Mesothelial cell of epicardium (in vitro differentiated cells): Measurements from ENCODE around the gene LRRC61. TPM values are rescaled to one million over a fixed set of nuclear protein-coding genes. Genes with fewer than 3 reads are reported as not detected.
"Not testable (repeated sequence)": the region's sequence is repeated elsewhere in the genome, so short reads cannot be mapped to it uniquely, and the experiment has no call there.

Experiments used
- DNase-seq, 2 experiments: peaks; one replicate each; pipeline ENCODE4 v3.0.0; 2021; ENCODE audit warnings: low spot score in 2 of 2; ENCODE audit not compliant: unreplicated experiment in 2 of 2
- H3K27ac Mint-ChIP-seq: 2 replicates; pipeline ENCODE4 v1.8.0; 2021; ENCODE audit warnings: mixed read lengths
- H3K27me3 Mint-ChIP-seq: 2 replicates; pipeline ENCODE4 v1.8.0; 2021; ENCODE audit warnings: low read depth, mixed read lengths
- H3K36me3 Mint-ChIP-seq: 2 replicates; pipeline ENCODE4 v1.8.0; 2021; ENCODE audit warnings: mixed read lengths
- H3K4me1 Mint-ChIP-seq: 2 replicates; pipeline ENCODE4 v1.8.0; 2021; ENCODE audit warnings: mixed read lengths
- H3K4me3 Mint-ChIP-seq: 2 replicates; pipeline ENCODE4 v1.8.0; 2021; ENCODE audit warnings: mild to moderate bottlenecking, moderate library complexity, mixed read lengths
- H3K9me3 Mint-ChIP-seq: 2 replicates; pipeline ENCODE4 v1.8.0; 2021; ENCODE audit warnings: mixed read lengths
- CTCF ChIP-seq: fragments of 200-600 bp; sonication (generic); IDR thresholded peaks from one replicate; pipeline ENCODE4 v1.5.0; 2021; ENCODE audit warnings: antibody characterized with exemption; ENCODE audit not compliant: unreplicated experiment
- total RNA-seq: library from RNA; stranded (reverse); gene quantifications from 3 replicates; pipeline ENCODE4 v1.2.1, GENCODE V29; 2021

Gene LRRC61
- total RNA-seq, 1 donor from 2014 or later: 4.0 TPM

GRCh38 chr7:150307904-150308303 lies 15.3 kb upstream of the LRRC61 start:
- Mint-ChIP-seq H3K27ac (no peak overlapping the region), H3K4me3 (no peak overlapping the region), H3K27me3 (no peaks in the 10 kb centered on the region), H3K36me3 (no peaks in the 10 kb centered on the region), H3K4me1 (peaks cover 1% of the 10 kb centered on the region), H3K9me3 (no peaks in the 10 kb centered on the region)
- no peak for TF ChIP-seq CTCF
- no peak for DNase-seq

- Mint-ChIP-seq H3K9me3 (no peaks in the 10 kb centered on the region), H3K27me3 (no peaks in the 10 kb centered on the region), H3K4me3 (no peak overlapping the region), H3K27ac (no peak overlapping the region), H3K36me3 (no peaks in the 10 kb centered on the region), H3K4me1 (peaks cover 4% of the 10 kb centered on the region)
- no peak for DNase-seq
- TF ChIP-seq CTCF: no peak
These were observed 14.6 kb upstream of the LRRC61 start for GRCh38 chr7:150308575-150308974.

- Mint-ChIP-seq H3K4me3 (no peak overlapping the region), H3K27me3 (no peaks in the 10 kb centered on the region), H3K27ac (no peak overlapping the region), H3K36me3 (no peaks in the 10 kb centered on the region), H3K4me1 (peaks cover 4% of the 10 kb centered on the region), H3K9me3 (no peaks in the 10 kb centered on the region)
- no peak for DNase-seq
- TF ChIP-seq CTCF: no peak
These were observed 12.0 kb upstream of the LRRC61 start for GRCh38 chr7:150311146-150311545.

GRCh38 chr7:150311711-150312110 lies 11.4 kb upstream of the LRRC61 start:
- no peak for TF ChIP-seq CTCF
- H3K36me3 Mint-ChIP-seq: no peaks in the 10 kb centered on the region
- H3K9me3 Mint-ChIP-seq: no peaks in the 10 kb centered on the region
- H3K27me3 Mint-ChIP-seq: no peaks in the 10 kb centered on the region
- H3K4me3 Mint-ChIP-seq: no peak overlapping the region
- no peak for DNase-seq
- H3K4me1 Mint-ChIP-seq: peaks cover 4% of the 10 kb centered on the region
- H3K27ac Mint-ChIP-seq: no peak overlapping the region

- H3K4me3 Mint-ChIP-seq, H3K27me3 Mint-ChIP-seq, H3K36me3 Mint-ChIP-seq, H3K4me1 Mint-ChIP-seq, H3K27ac Mint-ChIP-seq, H3K9me3 Mint-ChIP-seq, DNase-seq: not testable (repeated sequence)
These were observed 10.3 kb upstream of the LRRC61 start for GRCh38 chr7:150312649-150313366.

- Mint-ChIP-seq H3K9me3 (no peaks in the 10 kb centered on the region), H3K4me1 (peaks cover 4% of the 10 kb centered on the region), H3K27me3 (no peaks in the 10 kb centered on the region), H3K4me3 (no peak overlapping the region), H3K36me3 (no peaks in the 10 kb centered on the region), H3K27ac (no peak overlapping the region)
- TF ChIP-seq CTCF: no peak
- DNase-seq: no peak
These were observed 9.8 kb upstream of the LRRC61 start for GRCh38 chr7:150313367-150313809.
